Prostate gland (tissue), 2 donors: Measurements from ENCODE around the gene ZNF503.

Experiments
- POLR2A ChIP-seq: fragments of 450-650 bp; IDR thresholded peaks from one replicate; pipeline ENCODE4 v1.6.1; 2016; ENCODE audit warnings: antibody characterized with exemption, mild to moderate bottlenecking
- POLR2AphosphoS5 ChIP-seq: sonication (generic); formaldehyde crosslinking; IDR thresholded peaks from one replicate; pipeline ENCODE4 v1.6.1; 2017; ENCODE audit warnings: antibody characterized with exemption
- TF ChIP-seq, protein P1 (sequence below), 4 experiments: fragments of 200-600 bp in 2 of 4; fragments of 450-650 bp in 2 of 4; sonication (generic) in 2 of 4; IDR thresholded peaks; 1 replicate in 3 of 4; 2 replicates in 1 of 4; pipeline ENCODE4 v1.5.1; 2016 to 2019; ENCODE audit warnings: antibody characterized with exemption in 4 of 4, mild to moderate bottlenecking in 2 of 4, moderate library complexity in 2 of 4

- TF ChIP-seq POLR2AphosphoS5 (no peak), POLR2A (no peak)
- TF ChIP-seq, protein P1, sequence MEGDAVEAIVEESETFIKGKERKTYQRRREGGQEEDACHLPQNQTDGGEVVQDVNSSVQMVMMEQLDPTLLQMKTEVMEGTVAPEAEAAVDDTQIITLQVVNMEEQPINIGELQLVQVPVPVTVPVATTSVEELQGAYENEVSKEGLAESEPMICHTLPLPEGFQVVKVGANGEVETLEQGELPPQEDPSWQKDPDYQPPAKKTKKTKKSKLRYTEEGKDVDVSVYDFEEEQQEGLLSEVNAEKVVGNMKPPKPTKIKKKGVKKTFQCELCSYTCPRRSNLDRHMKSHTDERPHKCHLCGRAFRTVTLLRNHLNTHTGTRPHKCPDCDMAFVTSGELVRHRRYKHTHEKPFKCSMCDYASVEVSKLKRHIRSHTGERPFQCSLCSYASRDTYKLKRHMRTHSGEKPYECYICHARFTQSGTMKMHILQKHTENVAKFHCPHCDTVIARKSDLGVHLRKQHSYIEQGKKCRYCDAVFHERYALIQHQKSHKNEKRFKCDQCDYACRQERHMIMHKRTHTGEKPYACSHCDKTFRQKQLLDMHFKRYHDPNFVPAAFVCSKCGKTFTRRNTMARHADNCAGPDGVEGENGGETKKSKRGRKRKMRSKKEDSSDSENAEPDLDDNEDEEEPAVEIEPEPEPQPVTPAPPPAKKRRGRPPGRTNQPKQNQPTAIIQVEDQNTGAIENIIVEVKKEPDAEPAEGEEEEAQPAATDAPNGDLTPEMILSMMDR (IDR thresholded peaks at IDR 0.05) = no peak
Observed at GRCh38 chr10:75446508-75446907, 44.9 kb upstream of the ZNF503 start.
